Neural crest cell (in vitro differentiated cells): ENCODE measurements around the gene OR2V1. TPM values are rescaled to one million over a fixed set of nuclear protein-coding genes. Genes with fewer than 3 reads are reported as not detected.
"Not testable (repeated sequence)": the region's sequence is repeated elsewhere in the genome, so short reads cannot be mapped to it uniquely, and the experiment has no call there.

Source experiments
- DNase-seq: peaks from one replicate; pipeline ENCODE4 v3.0.0; 2021; ENCODE audit warnings: low read depth, mixed read lengths, low spot score
- H3K27ac Mint-ChIP-seq: one replicate; pipeline ENCODE4 v1.8.0; 2021; ENCODE audit warnings: mild to moderate bottlenecking, mixed read lengths; ENCODE audit not compliant: unreplicated experiment
- H3K27me3 Mint-ChIP-seq: 2 replicates; pipeline ENCODE4 v1.8.0; 2021; ENCODE audit warnings: low read depth, mild to moderate bottlenecking, mixed read lengths
- H3K36me3 Mint-ChIP-seq: 2 replicates; pipeline ENCODE4 v1.8.0; 2021; ENCODE audit warnings: low read depth, mild to moderate bottlenecking, mixed read lengths
- H3K4me1 Mint-ChIP-seq: 2 replicates; pipeline ENCODE4 v1.8.0; 2021; ENCODE audit warnings: mixed read lengths
- H3K4me3 Mint-ChIP-seq: one replicate; pipeline ENCODE4 v1.8.0; 2021; ENCODE audit warnings: mild to moderate bottlenecking, mixed read lengths
- H3K9me3 Mint-ChIP-seq: 2 replicates; pipeline ENCODE4 v1.8.0; 2021; ENCODE audit warnings: mixed read lengths
- CTCF ChIP-seq: fragments of 200-600 bp; sonication (generic); conservative IDR thresholded peaks from 2 replicates; pipeline ENCODE4 v1.5.0; 2021; ENCODE audit warnings: antibody characterized with exemption, mild to moderate bottlenecking
- total RNA-seq: library from RNA; stranded (reverse); gene quantifications from 2 replicates; pipeline ENCODE4 v1.2.1, GENCODE V29; 2021

Gene OR2V1
- total RNA-seq, 1 donor from 2014 or later, result not detected

GRCh38 chr5:181114844-181115778 lies 15.9 kb downstream of the OR2V1 start:
- H3K9me3 Mint-ChIP-seq, result peaks cover 5% of the 10 kb centered on the region
- peak overlapping the region; percentile 33 for H3K4me3 Mint-ChIP-seq
- peaks cover 95% of the 10 kb centered on the region for H3K27me3 Mint-ChIP-seq
- H3K4me1 Mint-ChIP-seq, result peaks cover 14% of the 10 kb centered on the region
- TF ChIP-seq CTCF, result no peak
- peaks cover 4% of the 10 kb centered on the region for H3K36me3 Mint-ChIP-seq
- no peak for DNase-seq
- H3K27ac Mint-ChIP-seq, result no peak overlapping the region

GRCh38 chr5:181114284-181114843 lies 16.6 kb downstream of the OR2V1 start:
- TF ChIP-seq CTCF, result no peak
- peaks cover 5% of the 10 kb centered on the region for H3K9me3 Mint-ChIP-seq
- peaks cover 14% of the 10 kb centered on the region for H3K4me1 Mint-ChIP-seq
- H3K27ac Mint-ChIP-seq, result no peak overlapping the region
- peak overlapping the region; percentile 33 for H3K4me3 Mint-ChIP-seq
- peaks cover 4% of the 10 kb centered on the region for H3K36me3 Mint-ChIP-seq
- H3K27me3 Mint-ChIP-seq, result peaks cover 96% of the 10 kb centered on the region
- DNase-seq, result no peak

- H3K9me3 Mint-ChIP-seq, H3K4me3 Mint-ChIP-seq, H3K27ac Mint-ChIP-seq, DNase-seq, H3K36me3 Mint-ChIP-seq: not testable (repeated sequence)
- Mint-ChIP-seq H3K4me1 (peaks cover 14% of the 10 kb centered on the region), H3K27me3 (peaks cover 96% of the 10 kb centered on the region)
Measured at GRCh38 chr5:181113572-181113971, 17.4 kb downstream of the OR2V1 start.

- Mint-ChIP-seq H3K9me3 (peaks cover 5% of the 10 kb centered on the region), H3K4me3 (no peak overlapping the region), H3K27me3 (peaks cover 96% of the 10 kb centered on the region), H3K36me3 (peaks cover 4% of the 10 kb centered on the region), H3K27ac (no peak overlapping the region), H3K4me1 (peaks cover 14% of the 10 kb centered on the region)
- no peak for TF ChIP-seq CTCF
- DNase-seq, result no peak
Measured at GRCh38 chr5:181112476-181112875, 18.5 kb downstream of the OR2V1 start.

GRCh38 chr5:181111010-181111409 lies 20.0 kb downstream of the OR2V1 start:
- Mint-ChIP-seq H3K9me3 (peaks cover 3% of the 10 kb centered on the region), H3K36me3 (peaks cover 4% of the 10 kb centered on the region), H3K4me3 (no peak overlapping the region), H3K27ac (no peak overlapping the region), H3K4me1 (peaks cover 14% of the 10 kb centered on the region), H3K27me3 (peaks cover 96% of the 10 kb centered on the region)
- no peak for TF ChIP-seq CTCF
- DNase-seq, result no peak
